NCI-H2196 (cell line): Measurements from ENCODE around the gene WBP2NL.
"Not testable (repeated sequence)": the region's sequence is repeated elsewhere in the genome, so short reads cannot be mapped to it uniquely, and the experiment has no call there.

ENCODE experiments used
- DNase-seq: peaks from one replicate; lab custom pipeline; 2025; ENCODE audit not compliant: unreplicated experiment; lab: John Stamatoyannopoulos, UW

The WBP2NL gene, protein sequence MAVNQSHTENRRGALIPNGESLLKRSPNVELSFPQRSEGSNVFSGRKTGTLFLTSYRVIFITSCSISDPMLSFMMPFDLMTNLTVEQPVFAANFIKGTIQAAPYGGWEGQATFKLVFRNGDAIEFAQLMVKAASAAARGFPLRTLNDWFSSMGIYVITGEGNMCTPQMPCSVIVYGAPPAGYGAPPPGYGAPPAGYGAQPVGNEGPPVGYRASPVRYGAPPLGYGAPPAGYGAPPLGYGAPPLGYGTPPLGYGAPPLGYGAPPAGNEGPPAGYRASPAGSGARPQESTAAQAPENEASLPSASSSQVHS

DNA sequence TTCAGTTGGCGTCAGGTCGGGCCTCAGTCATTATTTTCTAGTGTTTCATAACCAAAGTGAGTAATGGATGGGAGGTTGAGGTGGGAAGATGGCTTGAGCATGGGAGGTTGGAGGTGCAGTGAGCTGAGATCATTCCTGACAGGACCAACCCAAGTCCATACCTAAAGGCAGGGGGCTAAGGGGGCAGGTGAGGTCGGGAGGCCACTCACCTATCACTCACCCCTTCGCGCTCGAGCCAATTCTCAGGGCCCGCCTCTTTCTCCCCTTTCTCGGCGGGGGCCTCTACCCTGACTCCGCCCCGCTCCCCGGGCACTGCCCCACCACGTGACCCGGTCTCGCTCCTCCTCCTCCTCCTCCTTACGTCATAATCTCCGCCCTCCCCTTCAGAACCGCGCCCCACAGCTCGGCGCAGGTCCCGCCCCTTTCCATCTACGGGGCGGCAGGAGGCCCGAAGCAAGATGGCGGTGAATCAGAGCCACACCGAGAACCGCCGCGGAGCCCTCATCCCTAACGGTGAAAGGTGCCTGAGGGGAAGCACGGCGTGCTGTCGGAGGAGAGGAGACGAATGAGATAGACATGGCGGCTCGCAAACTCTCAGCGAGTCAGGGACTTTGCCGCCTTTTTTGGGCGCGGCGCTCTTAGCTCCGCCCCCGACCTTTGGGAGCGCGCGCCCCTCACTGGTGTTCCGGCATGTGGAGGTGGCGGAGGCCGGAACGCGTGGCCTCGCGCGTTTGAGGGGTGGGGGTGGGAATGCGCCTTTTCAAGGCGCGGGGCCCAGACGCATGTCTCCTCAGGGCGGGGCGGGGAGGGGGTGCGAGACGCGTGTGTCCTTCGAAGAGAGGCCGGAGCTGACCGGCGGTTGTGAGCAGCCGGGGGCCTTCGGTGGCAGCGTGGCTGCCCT lies at the start of gene WBP2NL:
TSS of gene WBP2NL (plus strand) at position 428 of the 901 bp plus-strand sequence. CDS start at position 459, 31 bp downstream.
- DNase-seq, result no peak

DNA sequence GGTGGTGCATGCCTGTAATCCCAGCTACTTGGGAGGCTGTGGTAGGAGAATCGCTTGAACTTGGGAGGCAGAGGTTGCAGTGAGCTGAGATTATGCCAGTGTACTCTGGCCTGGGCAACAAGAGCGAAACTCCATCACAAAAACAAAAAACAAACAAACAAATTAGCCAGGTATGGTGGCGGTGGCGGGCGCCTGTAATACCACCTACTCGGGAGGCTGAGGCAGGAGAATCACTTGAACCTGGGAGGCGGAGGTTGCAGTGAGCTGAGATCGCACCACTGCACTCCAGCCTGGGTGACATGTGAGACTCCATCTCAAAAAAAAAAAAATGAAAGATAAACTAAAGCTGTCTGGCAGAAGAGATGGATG lies 49.7 kb upstream of the WBP2NL start:
- DNase-seq, result not testable (repeated sequence)

DNA sequence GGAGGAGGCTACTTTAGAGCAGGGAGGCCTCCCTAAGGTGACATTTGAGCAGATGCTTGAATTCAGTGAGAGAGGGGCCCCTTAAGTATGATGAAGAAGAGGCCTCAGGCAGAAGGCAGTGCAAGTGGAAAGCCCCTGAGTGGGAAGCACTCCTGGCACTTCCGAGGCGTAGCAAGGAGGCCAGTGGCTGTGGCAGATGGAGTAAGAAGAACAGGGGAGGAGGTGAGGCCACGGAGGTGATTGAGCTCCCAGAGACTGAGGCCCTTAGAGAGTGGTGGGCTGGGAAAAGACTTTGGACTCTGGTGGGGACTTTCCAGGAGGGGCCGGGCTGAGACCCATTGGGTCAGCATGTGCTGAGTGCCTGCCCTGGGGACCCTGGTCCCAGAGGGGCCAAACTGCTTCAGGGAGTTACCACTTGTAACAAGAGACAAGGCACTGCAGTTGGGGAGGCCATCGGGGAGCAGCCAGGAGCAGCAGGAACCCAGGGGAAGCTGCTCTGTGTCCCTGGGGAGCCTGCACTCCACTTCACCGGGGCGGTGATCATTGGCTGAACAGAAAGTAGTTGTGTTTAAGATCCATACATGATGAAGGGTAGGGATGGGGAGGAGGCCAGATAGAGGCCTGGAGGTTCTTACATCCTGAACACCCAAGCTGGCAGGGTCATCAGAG lies 49.2 kb upstream of the WBP2NL start:
- DNase-seq, result no peak

DNA sequence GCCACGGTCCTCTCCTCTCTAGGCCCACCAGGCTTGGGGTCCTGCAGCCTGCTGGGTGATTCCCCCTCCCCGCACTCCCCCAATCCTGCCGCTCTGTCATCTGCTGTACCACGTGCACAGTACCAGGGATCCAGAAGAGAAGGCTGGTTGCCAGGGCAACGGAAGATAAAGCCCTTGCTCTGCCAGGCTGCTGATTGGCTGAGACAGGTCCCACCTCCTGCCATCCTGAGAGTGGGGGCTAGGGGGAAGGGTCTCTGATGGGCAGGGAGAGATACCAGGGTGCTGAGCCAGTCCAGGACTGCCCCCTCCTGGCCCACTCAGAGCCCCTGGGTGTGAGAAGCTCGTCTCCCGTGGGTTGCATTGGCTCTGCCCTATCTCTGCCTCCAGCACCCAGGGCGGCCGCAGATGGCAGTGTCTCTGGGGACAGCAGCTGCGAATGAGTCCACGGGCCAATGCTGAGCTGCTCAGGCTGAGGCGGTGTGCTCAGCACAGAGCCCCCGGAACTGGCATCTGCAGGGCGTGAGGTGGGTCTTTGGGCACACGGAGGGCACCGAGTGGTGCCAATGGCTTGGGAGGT lies 46.6 kb upstream of the WBP2NL start, which contains the start of gene SMIM45:
TSS of gene SMIM45 (plus strand) at position 253 of the 577 bp plus-strand sequence.
- DNase-seq, result no peak

DNA sequence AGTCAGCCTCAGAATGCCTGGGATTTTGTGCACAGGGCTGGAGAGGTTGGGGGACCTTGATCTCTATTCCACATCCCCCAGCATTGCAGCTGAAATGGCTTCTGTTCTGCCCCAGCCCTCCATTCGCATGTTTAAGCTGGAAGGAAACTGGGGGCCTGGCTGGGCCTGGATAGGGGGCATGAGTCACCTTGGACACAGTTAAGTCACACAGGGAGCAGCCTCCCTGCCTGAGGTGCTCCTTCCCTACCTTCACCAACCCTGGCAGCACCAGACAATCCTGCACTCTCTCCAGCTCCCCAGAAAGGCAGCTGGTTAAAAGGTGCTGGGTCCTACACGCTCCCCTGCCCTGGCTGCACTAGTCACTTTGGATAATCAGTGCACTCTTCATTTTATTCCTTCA lies 45.9 kb upstream of the WBP2NL start:
- no peak for DNase-seq

DNA sequence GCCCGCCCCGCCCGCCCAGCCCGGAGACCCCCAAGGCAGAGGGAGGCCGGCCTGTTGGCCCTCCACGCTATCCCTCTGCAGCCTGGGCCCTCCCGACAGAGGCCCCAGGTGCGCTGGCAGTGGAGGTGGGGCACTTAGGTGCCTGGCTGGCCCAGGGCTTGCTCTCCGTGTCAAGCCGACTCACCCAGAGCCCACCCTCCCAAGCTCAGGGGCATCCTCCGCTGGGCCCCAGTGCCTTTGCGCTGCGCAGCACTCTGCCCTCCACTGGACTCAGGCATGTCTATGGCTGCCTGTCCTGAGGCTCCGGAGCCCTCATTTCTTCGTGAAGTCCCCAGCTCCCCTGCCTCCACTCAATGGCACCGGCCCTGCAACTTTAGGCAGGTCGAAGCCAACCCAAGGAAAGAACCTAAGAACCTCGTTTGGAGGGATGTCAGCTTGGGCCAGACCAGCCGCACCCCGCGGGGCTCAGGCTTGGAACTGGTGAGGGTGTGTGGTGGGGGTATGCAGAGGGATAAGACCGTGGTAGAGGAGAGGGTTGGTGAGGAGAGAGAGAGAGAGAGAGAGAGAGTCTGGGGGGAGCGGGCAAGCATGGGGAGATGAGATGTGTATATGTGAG lies 40.5 kb upstream of the WBP2NL start:
- DNase-seq, result no peak

DNA sequence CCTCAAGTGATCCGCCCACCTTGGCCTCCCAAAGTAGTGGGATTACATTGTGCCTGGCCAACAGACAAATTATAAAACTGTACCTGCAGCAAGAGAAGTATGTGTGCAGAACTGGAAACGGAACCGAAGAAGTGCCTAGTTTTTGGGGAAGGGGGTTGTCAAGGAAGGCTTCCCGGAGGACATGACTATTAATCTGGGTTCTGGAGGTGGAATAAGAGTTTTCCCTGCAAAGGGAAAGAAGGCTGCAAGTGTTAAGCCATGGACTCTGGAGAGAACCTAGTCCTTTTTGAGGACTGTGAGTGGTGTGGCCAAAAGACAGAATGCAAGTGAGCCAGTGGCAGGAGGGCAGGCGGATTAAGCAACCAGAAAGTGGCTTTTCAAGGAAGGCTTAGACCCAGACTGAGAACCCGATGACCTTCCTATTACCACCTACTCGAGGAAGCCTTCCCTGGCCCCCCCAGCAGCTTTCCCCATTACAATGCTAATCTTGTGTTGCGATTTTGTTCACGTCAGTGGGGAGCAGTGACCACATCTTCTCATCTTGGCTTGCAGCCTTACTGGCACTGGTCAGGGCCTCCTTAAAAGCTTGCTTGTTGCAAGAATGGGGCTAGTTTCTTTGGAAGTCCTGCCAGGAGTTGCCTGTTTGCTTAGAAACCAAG lies 35.0 kb upstream of the WBP2NL start:
- no peak for DNase-seq

DNA sequence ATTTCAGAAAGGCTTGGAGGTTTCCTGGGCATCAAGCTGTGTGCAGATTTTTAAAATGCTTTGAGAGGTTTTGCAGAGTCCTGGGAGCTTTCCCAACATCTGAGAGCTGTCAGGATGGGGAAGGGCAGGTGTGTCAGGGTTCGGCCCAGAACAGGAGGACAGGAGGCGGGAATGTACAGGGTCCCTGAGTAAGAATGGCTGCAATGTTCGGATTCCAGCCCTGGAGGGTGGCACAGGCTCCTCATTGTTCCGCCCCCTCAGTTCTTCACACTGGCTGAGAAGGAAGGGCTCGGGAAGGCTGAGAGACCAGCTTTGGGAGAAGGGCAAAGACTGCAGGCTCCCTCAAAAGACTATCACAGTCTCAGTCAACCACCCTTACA lies 34.5 kb upstream of the WBP2NL start:
- no peak for DNase-seq

DNA sequence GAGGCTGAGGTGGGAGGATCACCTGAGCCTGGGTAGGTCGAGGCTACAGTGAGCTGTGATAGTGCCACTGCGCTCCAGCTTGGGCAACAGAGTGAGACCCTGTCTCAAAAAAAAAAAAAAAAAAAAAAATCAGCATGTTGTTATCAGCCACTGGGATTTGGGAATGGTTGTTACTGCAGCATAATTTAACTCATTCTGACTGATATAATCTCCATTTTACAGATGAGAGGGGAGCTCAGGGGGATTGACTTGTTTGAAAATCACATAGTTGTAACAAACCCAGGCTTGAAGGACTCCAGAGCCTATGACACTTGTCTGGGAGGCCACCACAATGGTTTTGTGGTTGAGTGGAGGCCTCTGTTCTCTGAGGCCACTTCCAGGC lies 32.4 kb upstream of the WBP2NL start:
- DNase-seq, result no peak

DNA sequence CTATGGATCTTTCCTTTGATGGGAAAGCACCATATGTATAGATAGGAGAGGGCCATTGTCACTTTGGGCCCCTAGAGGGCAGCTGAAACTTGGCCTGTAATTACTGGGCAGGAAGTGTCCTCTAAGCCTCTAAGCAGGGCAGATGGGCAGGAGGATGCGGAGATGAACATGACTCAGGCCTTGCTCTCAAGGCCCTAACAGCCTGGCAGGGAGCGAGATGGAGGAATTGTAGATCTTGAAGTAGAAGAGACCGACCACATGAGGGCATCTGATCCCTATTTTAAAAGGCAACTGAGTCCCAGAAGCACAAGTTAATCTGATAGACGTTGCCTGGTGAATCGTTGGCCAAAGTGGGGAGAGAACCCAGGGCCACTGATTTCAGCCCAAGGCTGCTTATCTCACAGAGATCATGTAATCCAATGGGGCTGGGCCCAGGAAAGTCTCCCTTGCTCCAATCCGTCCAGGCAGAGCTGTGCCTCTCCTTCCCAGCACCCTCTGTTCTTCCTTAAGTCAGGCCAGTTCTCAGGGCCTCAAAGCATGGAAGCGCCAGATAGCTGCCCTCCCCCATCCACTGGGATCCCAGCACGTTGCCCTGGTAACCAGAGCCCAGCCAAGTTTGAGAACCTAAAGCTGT lies 31.9 kb upstream of the WBP2NL start:
- DNase-seq, result peak; percentile 47

DNA sequence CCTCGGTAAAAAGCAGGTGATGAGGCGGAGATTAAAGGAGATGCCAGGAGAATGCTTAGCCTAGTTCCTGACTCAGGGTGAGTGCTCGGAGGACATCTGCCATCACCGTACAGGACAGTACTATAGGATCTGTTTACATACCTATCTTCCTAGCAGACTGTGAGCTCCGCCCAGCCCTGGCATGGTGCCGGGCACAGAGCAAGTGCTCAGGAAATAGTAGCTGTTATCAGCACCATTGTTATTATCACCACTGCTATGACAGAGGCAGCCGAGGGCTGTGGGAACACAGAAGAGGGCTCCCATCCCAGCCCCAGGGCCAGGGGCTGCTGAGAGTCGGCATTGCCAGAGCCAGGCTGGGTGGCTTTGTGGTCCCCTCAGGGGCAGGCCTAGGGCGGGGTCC lies 30.0 kb upstream of the WBP2NL start:
- DNase-seq, result peak; percentile 55

DNA sequence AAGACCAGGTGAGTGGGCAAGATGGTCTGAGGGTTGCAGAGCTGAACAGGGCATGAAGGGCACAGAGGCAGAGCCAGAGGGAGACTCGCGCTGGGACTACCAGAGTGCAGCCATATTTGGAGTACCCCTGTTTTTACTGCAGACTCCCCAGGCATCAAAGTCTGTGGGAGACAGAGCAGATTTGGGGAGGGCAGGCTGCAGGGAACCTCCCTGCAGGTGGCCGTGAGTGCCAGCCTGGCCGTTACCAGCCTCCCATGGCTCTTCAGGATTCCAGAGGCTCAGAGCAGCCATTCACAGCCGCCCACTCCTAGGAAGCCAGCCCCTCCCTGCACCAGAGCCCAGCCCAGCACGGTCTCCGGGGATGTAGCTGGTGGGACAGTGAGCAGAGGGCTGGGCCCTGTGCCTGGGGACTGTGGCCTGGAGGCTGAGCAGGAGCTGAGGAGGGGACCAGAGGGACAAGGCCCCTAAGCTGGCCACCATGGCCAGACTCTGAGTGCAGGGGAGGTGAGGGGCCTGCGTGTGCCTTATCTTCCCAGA lies 29.4 kb upstream of the WBP2NL start, which contains the start of gene SEPTIN3:
TSS of gene SEPTIN3 (plus strand) at position 334 of the 537 bp plus-strand sequence. CDS start 2,050 bp downstream, outside the sequence.
- DNase-seq, result no peak

DNA sequence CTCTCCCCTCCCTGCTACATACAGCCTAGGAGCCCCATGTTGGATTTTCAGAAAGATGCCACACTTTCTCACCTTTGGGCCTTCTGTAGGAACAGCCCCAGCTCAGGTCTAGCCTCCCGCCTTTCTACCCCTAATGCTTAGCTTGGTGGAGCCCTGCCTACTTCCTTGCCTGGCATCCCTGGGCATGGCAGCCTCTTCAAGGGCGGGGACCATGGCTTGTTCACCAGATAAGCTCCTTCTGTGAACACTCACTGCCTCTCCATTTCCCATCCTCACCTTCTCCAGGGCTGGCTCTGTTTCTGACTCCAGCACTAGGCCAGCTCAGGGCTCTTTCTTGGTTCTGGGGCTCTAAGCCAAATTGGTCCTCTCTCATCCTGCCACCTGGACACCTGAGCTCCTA lies 28.0 kb upstream of the WBP2NL start:
- no peak for DNase-seq

DNA sequence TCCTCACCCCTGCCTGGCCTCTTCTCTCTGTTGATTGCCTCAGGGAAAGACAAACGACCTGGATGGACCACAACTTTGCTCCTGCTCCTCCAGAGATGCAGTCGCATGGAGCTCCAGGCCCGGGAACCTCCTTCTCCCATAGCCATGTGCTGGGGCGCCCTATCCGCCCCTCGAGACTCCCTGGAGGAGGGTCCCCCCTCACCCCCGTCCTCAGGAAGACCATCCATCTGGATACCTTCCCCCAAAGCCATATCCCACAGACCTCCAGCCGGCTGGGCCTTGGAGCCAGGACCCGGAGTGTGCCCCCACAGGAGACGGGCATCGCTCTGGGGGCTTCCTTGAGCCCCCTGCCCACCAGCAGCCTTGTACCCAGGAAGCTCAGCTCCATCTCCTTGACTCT lies 27.2 kb upstream of the WBP2NL start:
- no peak for DNase-seq

DNA sequence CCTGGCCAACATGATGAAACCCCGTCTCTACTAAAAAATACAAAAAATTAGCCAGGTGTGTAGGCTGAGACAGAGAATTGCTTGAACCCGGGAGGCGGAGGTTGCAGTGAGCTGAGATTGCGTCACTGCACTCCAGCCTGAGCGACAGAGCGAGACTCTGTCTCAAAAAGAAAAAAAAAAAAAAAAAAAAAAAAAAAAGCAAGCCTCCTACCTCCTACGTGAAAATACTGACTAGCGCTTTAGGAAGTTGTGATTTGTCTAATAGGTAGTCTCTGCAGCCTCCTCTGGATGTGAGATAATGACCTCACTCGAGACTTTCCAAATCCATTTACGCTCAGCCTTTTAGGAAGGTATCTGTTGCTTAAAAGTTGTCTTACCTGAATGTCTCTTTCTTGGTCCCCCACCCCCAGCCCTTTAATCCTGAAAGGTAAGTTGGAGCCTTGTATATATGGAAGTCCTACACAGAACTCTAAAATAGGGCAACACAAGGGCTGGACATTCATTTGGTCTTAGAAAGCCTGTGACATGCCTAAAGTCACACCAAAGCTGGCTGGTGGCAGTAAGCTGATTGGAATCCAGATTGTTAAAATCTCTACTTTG lies 23.8 kb upstream of the WBP2NL start:
- DNase-seq, result no peak

DNA sequence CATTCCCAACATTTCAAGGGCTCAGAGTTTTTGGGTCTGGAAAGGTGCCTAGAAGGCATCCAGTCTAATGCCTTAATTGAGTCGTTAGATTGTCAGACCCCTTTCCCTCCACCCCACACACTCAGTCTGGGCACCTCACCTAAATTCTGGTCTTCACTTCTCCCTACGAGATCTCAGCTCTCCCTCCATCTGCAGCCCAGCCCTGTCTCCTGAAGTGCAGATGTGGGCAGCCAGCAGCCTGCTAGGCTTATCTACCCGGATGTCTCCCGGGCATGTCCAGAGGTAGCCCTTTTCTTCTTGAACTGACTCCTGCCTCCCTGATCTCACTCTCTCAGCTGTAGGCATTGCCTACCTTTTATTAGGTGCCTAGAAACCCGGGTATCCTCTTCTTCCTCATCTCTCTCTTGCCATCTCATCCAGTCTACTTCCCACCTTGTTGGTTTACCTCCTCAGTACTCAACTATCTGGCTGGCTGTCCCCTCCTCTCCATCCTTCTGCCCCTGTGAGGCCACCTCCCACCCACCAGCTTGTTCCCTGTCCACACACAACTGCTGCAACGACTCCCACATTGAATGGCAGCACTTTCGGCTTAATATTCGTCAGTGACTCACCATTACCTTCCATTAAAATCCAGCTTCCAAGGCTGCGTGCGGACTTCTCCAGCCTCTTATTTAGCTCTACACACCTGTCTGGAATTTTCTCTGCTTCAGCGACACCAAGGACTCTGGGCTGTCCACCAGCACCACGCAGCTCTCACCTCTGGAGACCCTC lies 23.1 kb upstream of the WBP2NL start:
- no peak for DNase-seq

DNA sequence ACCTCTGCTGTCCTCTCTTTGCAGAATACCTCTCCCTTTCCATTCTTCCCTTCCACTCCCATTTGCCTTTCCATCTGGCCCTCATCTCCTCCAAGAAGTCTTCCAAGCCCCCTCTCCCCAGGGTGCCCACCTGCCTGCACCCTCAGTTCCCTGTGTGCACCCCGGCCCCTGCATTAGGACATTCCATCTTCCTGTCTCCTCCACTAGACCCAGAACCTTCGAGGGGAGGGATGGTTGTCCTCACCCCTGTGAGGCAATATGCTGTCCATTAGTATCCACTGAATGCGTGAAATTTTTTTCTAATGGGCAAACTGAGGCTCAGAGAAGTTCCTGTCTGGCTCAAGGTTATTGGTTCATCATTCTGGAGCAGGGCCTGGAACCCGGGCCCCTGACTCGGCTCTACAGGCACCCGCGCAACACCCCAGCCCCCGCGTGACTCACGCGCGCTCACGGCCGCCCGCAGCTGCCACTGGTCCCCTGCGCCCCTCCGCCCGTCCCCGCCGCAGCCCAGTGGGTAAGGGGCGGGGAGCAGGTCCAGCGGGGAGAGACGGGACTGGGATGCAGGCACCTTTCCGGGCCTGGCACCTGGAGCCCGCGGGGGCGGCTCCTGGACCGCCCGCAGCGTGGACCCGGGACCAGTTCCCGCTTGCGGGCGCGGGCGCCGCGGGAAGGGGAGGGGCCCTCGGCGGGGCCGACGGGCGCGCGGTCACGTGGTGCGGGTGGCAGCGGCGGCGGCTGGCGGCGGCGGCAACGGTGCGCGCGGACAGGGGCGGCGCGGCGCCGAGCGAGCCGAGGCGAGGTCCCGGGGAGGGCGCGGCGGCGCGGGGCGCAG lies 22.3 kb upstream of the WBP2NL start:
- DNase-seq, result peak; percentile 65
